ENCODE results near the gene TRPC6. TPM values are rescaled to one million over a fixed set of nuclear protein-coding genes. Genes with fewer than 3 reads are reported as not detected.

TRPC6 gene
- total and polyA plus RNA-seq, 9 of the 15 experiments (the other 6 are each of a cell fraction or from before 2014, with no cell fraction given) = not detected

DNA sequence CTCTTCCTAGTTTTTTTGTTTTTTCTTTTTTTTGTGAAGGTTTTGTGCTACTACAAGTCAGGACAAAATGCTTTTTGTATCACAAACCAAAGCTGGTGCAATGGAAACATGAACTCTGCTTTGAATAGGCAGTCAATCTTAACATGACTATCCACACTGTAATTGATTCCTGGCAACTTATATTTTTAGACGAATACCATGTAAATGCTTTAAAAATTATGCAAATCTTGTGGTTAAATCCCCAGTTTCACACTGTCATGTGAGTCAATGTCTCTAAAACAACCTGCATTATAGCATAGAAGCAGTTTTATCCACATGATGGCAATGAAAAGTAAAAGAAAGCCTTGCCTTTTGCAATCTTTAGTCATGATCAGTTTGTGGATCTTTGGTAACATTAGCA lies 8.9 kb downstream of the TRPC6 start (continued):
- TF ChIP-seq ARID3A (IDR thresholded peaks at IDR 0.05; ENCODE audit: borderline replicate concordance, low read depth, low read length) (no peak), BCLAF1 (IDR thresholded peaks at IDR 0.05; ENCODE audit: borderline replicate concordance in 1 of 2, control insufficient read depth in 1 of 2, low read depth in 2 of 2, low read length in 1 of 2) (no peak), ZKSCAN3 (CRISPR knock-in tag; IDR thresholded peaks at IDR 0.05) (no peak), CC2D1A (IDR thresholded peaks at IDR 0.05) (no peak), USF2 (CRISPR knock-in tag; IDR thresholded peaks at IDR 0.05) (no peak), ZBTB7A (IDR thresholded peaks at IDR 0.05; ENCODE audit: borderline replicate concordance, control insufficient read depth, low read depth, low read length) (no peak), BACH1 (tag; IDR thresholded peaks at IDR 0.05) (no peak)
- TF ChIP-seq, protein P1, sequence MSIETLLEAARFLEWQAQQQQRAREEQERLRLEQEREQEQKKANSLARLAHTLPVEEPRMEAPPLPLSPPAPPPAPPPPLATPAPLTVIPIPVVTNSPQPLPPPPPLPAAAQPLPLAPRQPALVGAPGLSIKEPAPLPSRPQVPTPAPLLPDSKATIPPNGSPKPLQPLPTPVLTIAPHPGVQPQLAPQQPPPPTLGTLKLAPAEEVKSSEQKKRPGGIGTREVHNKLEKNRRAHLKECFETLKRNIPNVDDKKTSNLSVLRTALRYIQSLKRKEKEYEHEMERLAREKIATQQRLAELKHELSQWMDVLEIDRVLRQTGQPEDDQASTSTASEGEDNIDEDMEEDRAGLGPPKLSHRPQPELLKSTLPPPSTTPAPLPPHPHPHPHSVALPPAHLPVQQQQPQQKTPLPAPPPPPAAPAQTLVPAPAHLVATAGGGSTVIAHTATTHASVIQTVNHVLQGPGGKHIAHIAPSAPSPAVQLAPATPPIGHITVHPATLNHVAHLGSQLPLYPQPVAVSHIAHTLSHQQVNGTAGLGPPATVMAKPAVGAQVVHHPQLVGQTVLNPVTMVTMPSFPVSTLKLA (conservative IDR thresholded peaks at IDR 0.05) = no peak

All from K562 (cell line).